Smooth muscle cell of the brain vasculature (primary cell): ENCODE measurements around the gene GLIS1.

Experiments used
- DNase-seq: peaks from one replicate; pipeline ENCODE4 v3.0.0-alpha.2; 2012; ENCODE audit warnings: low read depth, low spot score

Gene GLIS1

GRCh38 chr1:53550201-53550741, 188.7 kb downstream of the GLIS1 start:
- DNase-seq = no peak

GRCh38 chr1:53549781-53550180, 189.2 kb downstream of the GLIS1 start:
- DNase-seq = no peak

GRCh38 chr1:53549287-53549686, 189.7 kb downstream of the GLIS1 start:
- DNase-seq = no peak

- no peak for DNase-seq
Measured at GRCh38 chr1:53548031-53548491, 190.9 kb downstream of the GLIS1 start.

- no peak for DNase-seq
Measured at GRCh38 chr1:53547231-53547790, 191.7 kb downstream of the GLIS1 start.

- no peak for DNase-seq
Measured at GRCh38 chr1:53546409-53547155, 192.4 kb downstream of the GLIS1 start.

GRCh38 chr1:53545663-53546408, 193.1 kb downstream of the GLIS1 start:
- no peak for DNase-seq

GRCh38 chr1:53544728-53545515, 194.0 kb downstream of the GLIS1 start:
- no peak for DNase-seq

- no peak for DNase-seq
Measured at GRCh38 chr1:53543778-53544695, 194.9 kb downstream of the GLIS1 start.

GRCh38 chr1:53543130-53543777, 195.7 kb downstream of the GLIS1 start:
- no peak for DNase-seq

- DNase-seq = no peak
Measured at GRCh38 chr1:53542551-53542950, 196.4 kb downstream of the GLIS1 start.

- no peak for DNase-seq
Measured at GRCh38 chr1:53541761-53542550, 197.0 kb downstream of the GLIS1 start.

- DNase-seq = no peak
Measured at GRCh38 chr1:53541263-53541625, 197.7 kb downstream of the GLIS1 start.

- DNase-seq = no peak
Measured at GRCh38 chr1:53540604-53541262, 198.2 kb downstream of the GLIS1 start.

- DNase-seq = no peak
Measured at GRCh38 chr1:53539711-53540603, 199.0 kb downstream of the GLIS1 start.

GRCh38 chr1:53539226-53539625, 199.7 kb downstream of the GLIS1 start:
- DNase-seq = no peak

GRCh38 chr1:53536606-53537005, 202.4 kb downstream of the GLIS1 start:
- DNase-seq = no peak

GRCh38 chr1:53535846-53536245, 203.1 kb downstream of the GLIS1 start:
- DNase-seq = no peak
